ENCODE measurements around the gene DCDC2C.

GRCh38 chr2:3754280-3754679 lies 50.9 kb downstream of the DCDC2C start:
- TF ChIP-seq, protein P1, sequence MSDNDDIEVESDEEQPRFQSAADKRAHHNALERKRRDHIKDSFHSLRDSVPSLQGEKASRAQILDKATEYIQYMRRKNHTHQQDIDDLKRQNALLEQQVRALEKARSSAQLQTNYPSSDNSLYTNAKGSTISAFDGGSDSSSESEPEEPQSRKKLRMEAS (IDR thresholded peaks at IDR 0.05; ENCODE audit: low read depth, low read length), result no peak
- TF ChIP-seq, protein P2, sequence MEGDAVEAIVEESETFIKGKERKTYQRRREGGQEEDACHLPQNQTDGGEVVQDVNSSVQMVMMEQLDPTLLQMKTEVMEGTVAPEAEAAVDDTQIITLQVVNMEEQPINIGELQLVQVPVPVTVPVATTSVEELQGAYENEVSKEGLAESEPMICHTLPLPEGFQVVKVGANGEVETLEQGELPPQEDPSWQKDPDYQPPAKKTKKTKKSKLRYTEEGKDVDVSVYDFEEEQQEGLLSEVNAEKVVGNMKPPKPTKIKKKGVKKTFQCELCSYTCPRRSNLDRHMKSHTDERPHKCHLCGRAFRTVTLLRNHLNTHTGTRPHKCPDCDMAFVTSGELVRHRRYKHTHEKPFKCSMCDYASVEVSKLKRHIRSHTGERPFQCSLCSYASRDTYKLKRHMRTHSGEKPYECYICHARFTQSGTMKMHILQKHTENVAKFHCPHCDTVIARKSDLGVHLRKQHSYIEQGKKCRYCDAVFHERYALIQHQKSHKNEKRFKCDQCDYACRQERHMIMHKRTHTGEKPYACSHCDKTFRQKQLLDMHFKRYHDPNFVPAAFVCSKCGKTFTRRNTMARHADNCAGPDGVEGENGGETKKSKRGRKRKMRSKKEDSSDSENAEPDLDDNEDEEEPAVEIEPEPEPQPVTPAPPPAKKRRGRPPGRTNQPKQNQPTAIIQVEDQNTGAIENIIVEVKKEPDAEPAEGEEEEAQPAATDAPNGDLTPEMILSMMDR (IDR thresholded peaks at IDR 0.05; ENCODE audit: low read depth, low read length), result no peak

All from NB4 (cell line).